Vein endothelial cell (primary cell): Measurements from ENCODE around the gene NUTM1. TPM values are rescaled to one million over a fixed set of nuclear protein-coding genes. Genes with fewer than 3 reads are reported as not detected.

Experiments
- small RNA-seq: library from RNA; depleted of rRNA; stranded (forward); fragments of <200 nt; gene quantifications from one replicate; pipeline ENCODE3, GENCODE V24; 2012
- total RNA-seq: library from RNA; depleted of rRNA; stranded (reverse); fragments of >200 nt; gene quantifications from 2 replicates; pipeline ENCODE4 v1.2.3, GENCODE V29; 2012

The NUTM1 gene, protein sequence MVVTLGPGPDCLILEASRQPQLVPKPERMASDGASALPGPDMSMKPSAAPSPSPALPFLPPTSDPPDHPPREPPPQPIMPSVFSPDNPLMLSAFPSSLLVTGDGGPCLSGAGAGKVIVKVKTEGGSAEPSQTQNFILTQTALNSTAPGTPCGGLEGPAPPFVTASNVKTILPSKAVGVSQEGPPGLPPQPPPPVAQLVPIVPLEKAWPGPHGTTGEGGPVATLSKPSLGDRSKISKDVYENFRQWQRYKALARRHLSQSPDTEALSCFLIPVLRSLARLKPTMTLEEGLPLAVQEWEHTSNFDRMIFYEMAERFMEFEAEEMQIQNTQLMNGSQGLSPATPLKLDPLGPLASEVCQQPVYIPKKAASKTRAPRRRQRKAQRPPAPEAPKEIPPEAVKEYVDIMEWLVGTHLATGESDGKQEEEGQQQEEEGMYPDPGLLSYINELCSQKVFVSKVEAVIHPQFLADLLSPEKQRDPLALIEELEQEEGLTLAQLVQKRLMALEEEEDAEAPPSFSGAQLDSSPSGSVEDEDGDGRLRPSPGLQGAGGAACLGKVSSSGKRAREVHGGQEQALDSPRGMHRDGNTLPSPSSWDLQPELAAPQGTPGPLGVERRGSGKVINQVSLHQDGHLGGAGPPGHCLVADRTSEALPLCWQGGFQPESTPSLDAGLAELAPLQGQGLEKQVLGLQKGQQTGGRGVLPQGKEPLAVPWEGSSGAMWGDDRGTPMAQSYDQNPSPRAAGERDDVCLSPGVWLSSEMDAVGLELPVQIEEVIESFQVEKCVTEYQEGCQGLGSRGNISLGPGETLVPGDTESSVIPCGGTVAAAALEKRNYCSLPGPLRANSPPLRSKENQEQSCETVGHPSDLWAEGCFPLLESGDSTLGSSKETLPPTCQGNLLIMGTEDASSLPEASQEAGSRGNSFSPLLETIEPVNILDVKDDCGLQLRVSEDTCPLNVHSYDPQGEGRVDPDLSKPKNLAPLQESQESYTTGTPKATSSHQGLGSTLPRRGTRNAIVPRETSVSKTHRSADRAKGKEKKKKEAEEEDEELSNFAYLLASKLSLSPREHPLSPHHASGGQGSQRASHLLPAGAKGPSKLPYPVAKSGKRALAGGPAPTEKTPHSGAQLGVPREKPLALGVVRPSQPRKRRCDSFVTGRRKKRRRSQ
- total RNA-seq, result not detected in 2 replicates

DNA sequence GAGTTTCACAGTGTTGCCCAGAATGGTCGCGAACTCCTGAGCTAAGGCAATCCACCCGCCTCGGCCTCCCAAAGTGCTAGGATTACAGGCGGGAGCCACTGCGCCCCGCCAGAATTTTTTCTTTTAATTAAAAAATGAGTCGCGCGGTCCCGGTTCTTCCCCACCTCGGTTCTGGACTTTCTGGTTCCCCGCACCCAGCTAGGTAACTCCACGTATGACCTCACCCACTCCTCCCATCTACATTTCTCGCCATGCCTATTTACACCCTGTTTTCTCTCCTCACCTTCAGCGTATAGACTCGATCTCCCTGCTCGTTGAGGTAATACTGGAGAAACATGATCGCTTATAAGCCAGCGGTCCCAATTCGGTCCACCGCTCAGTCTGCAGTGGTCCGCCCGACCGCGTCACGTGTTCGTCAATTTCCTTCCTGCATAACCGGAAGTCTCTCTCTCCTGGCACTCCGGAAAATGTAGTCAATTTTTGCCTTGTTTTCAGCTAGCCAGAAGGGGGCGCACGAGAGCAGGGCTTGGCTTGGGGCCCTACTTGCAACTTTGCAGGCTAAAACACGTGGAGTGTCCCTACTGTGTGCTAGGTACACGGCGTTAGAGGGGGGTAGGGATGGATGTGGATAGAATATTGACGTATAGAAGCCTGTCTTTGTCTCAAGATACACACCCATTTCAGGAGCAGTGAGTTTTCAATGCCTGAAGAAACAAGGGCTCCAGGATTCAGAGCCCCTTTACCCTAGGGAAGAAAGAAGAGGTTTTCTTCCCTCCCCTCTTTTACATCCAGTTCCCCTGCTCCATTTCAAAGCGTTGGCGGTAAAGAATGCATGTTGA, at the start of gene NUTM1, which contains the start of gene NOP10:
NUTM1 (plus strand) TSS at position 579 of the 839 bp plus-strand sequence. CDS start 382 bp downstream, outside the sequence.
NOP10 (minus strand) TSS at position 400 of the 839 bp plus-strand sequence; CDS start at position 337, 63 bp downstream.

GRCh38 chr15:34337557-34338306, 5.4 kb upstream of the NUTM1 start, which contains the start of gene SLC12A6:
Gene SLC12A6, minus strand, starts transcription at chr15:34337781. Its CDS starts 1,101 bp downstream, at chr15:34336680.

GRCh38 chr15:34367101-34368081, 24.3 kb downstream of the NUTM1 start, which contains the start of gene LPCAT4:
Gene LPCAT4, minus strand, starts transcription at chr15:34367196. Its CDS starts 96 bp downstream, at chr15:34367100.

Small RNAs within 50 kb of the gene (small RNA-seq; reads per million reads assigned to genes)
- gene MIR1233-1, result not detected
- not detected for gene RF00019

Other genes with a start within 250 kb of the NUTM1 start
- 30.4 and 36.0 TPM in 2 replicates for gene EMC7, start 241.5 kb upstream of the NUTM1 start, total RNA-seq
- 1.2 and 1.3 TPM in 2 replicates for gene PGBD4, start 241.2 kb upstream of the NUTM1 start, total RNA-seq
- gene KATNBL1, start 133.2 kb upstream of the NUTM1 start, total RNA-seq, result 42.8 and 61.0 TPM in 2 replicates
- 111 and 122 TPM in 2 replicates for gene EMC4, start 118.3 kb upstream of the NUTM1 start, total RNA-seq
- 25.5 and 30.6 TPM in 2 replicates for gene SLC12A6, start 5.5 kb upstream of the NUTM1 start, total RNA-seq
- 285 and 293 TPM in 2 replicates for gene NOP10, start 179 bp upstream of the NUTM1 start, total RNA-seq
- gene LPCAT4, start 23.9 kb downstream of the NUTM1 start, total RNA-seq, result 9.8 and 10.1 TPM in 2 replicates
- gene GOLGA8A, start 94.5 kb downstream of the NUTM1 start, total RNA-seq, result 10.0 and 11.1 TPM in 2 replicates
- gene GOLGA8B, start 240.3 kb downstream of the NUTM1 start, total RNA-seq, result 23.5 and 23.6 TPM in 2 replicates